ENCODE measurements around the gene TLR3. TPM values are rescaled to one million over a fixed set of nuclear protein-coding genes. Genes with fewer than 3 reads are reported as not detected.
A peak's percentile ranks its signal among the peaks of the same experiment; 100 is the strongest.
"Not testable (repeated sequence)": the region's sequence is repeated elsewhere in the genome, so short reads cannot be mapped to it uniquely, and the experiment has no call there.

Gene TLR3
- total RNA-seq (2014; rRNA removed; shearing (Covaris generic)) = 2.6 and 6.1 TPM in 2 replicates

- DNase-seq (ENCODE audit: low read depth) = peak; percentile 18
These were observed at the start of gene TLR3 for GRCh38 chr4:186068581-186069348. Gene TLR3 (plus strand): TSS chr4:186069156. CDS start chr4:186076620, 7,464 bp downstream.

- no peak for DNase-seq (ENCODE audit: low read depth)
These were observed 49.7 kb upstream of the TLR3 start for GRCh38 chr4:186019269-186019668.

- no peak for DNase-seq (ENCODE audit: low read depth)
These were observed 48.7 kb upstream of the TLR3 start for GRCh38 chr4:186020106-186020792.

GRCh38 chr4:186020793-186021407, 48.1 kb upstream of the TLR3 start:
- DNase-seq (ENCODE audit: low read depth) = no peak

- DNase-seq (ENCODE audit: low read depth) = peak; percentile 27
These were observed 47.3 kb upstream of the TLR3 start for GRCh38 chr4:186021461-186022167.

- DNase-seq (ENCODE audit: low read depth) = no peak
These were observed 45.0 kb upstream of the TLR3 start for GRCh38 chr4:186023975-186024374.

- no peak for DNase-seq (ENCODE audit: low read depth)
These were observed 44.1 kb upstream of the TLR3 start for GRCh38 chr4:186024637-186025407.

- DNase-seq (ENCODE audit: low read depth) = no peak
These were observed 43.6 kb upstream of the TLR3 start for GRCh38 chr4:186025408-186025690.

- DNase-seq (ENCODE audit: low read depth) = no peak
These were observed 41.6 kb upstream of the TLR3 start for GRCh38 chr4:186027405-186027804.

GRCh38 chr4:186029571-186030398, 39.2 kb upstream of the TLR3 start:
- no peak for DNase-seq (ENCODE audit: low read depth)

- no peak for DNase-seq (ENCODE audit: low read depth)
These were observed 38.6 kb upstream of the TLR3 start for GRCh38 chr4:186030399-186030775.

GRCh38 chr4:186030795-186031194, 38.2 kb upstream of the TLR3 start:
- no peak for DNase-seq (ENCODE audit: low read depth)

GRCh38 chr4:186032259-186032658, 36.7 kb upstream of the TLR3 start:
- no peak for DNase-seq (ENCODE audit: low read depth)

GRCh38 chr4:186033027-186033426, 35.9 kb upstream of the TLR3 start:
- DNase-seq (ENCODE audit: low read depth) = no peak

GRCh38 chr4:186034613-186035012, 34.3 kb upstream of the TLR3 start:
- DNase-seq (ENCODE audit: low read depth) = not testable (repeated sequence)

GRCh38 chr4:186036976-186037581, 31.9 kb upstream of the TLR3 start:
- DNase-seq (ENCODE audit: low read depth) = no peak

GRCh38 chr4:186037692-186038658, 31.0 kb upstream of the TLR3 start:
- DNase-seq (ENCODE audit: low read depth) = peak; percentile 44

- no peak for DNase-seq (ENCODE audit: low read depth)
These were observed 29.3 kb upstream of the TLR3 start for GRCh38 chr4:186039697-186040096.

- no peak for DNase-seq (ENCODE audit: low read depth)
These were observed 28.6 kb upstream of the TLR3 start for GRCh38 chr4:186040316-186040715.

All from Daoy (cell line).